Ishikawa (cell line): Measurements from ENCODE around the gene RAB3C.

Source experiments
- CEBPB ChIP-seq: IDR thresholded peaks from 2 replicates; pipeline ENCODE4 v1.6.1; 2012
- CREB1 ChIP-seq: IDR thresholded peaks from 2 replicates; pipeline ENCODE4 v1.6.1; 2012; ENCODE audit warnings: low read depth
- EGR1 ChIP-seq: IDR thresholded peaks from 2 replicates; pipeline ENCODE4 v1.6.1; 2012
- EP300 ChIP-seq: IDR thresholded peaks from 2 replicates; pipeline ENCODE4 v1.6.1; 2012; ENCODE audit warnings: borderline replicate concordance
- FOXM1 ChIP-seq: IDR thresholded peaks from 2 replicates; pipeline ENCODE4 v1.6.1; 2012; ENCODE audit warnings: low read depth, borderline replicate concordance
- MAX ChIP-seq: IDR thresholded peaks from 2 replicates; pipeline ENCODE4 v1.6.1; 2012
- NFIC ChIP-seq: IDR thresholded peaks from 2 replicates; pipeline ENCODE4 v1.6.1; 2012
- RAD21 ChIP-seq: IDR thresholded peaks from 2 replicates; pipeline ENCODE4 v1.6.1; 2012; ENCODE audit warnings: low read depth
- REST ChIP-seq: IDR thresholded peaks from 2 replicates; pipeline ENCODE4 v1.6.1; 2012; ENCODE audit warnings: low read depth, mild to moderate bottlenecking
- TAF1 ChIP-seq: IDR thresholded peaks from 2 replicates; pipeline ENCODE4 v1.6.1; 2012; ENCODE audit warnings: low read depth, mild to moderate bottlenecking
- TCF12 ChIP-seq: IDR thresholded peaks from 2 replicates; pipeline ENCODE4 v1.6.1; 2012; ENCODE audit warnings: low read depth
- TEAD4 ChIP-seq: IDR thresholded peaks from 2 replicates; pipeline ENCODE4 v1.6.1; 2012
- USF1 ChIP-seq: IDR thresholded peaks from 2 replicates; pipeline ENCODE4 v1.6.1; 2012
- YY1 ChIP-seq: IDR thresholded peaks from 2 replicates; pipeline ENCODE4 v1.6.1; 2012; ENCODE audit warnings: low read depth
- ZBTB7A ChIP-seq: IDR thresholded peaks from 2 replicates; pipeline ENCODE4 v1.6.1; 2012; ENCODE audit warnings: low read depth

RAB3C gene

GRCh38 chr5:58857609-58858008, 274.7 kb downstream of the RAB3C start:
- no peak for TF ChIP-seq NFIC
- TF ChIP-seq TCF12: no peak
- TF ChIP-seq TAF1: no peak
- TF ChIP-seq USF1: no peak
- TF ChIP-seq TEAD4: no peak
- TF ChIP-seq CEBPB: no peak
- TF ChIP-seq EGR1: no peak
- TF ChIP-seq MAX: no peak
- no peak for TF ChIP-seq ZBTB7A
- no peak for TF ChIP-seq REST

GRCh38 chr5:58860680-58861079, 277.8 kb downstream of the RAB3C start:
- TF ChIP-seq ZBTB7A (no peak), REST (no peak), MAX (no peak), YY1 (no peak), CEBPB (no peak), RAD21 (no peak), TAF1 (no peak), EP300 (no peak)

GRCh38 chr5:58868931-58869330, 286.1 kb downstream of the RAB3C start:
- TF ChIP-seq FOXM1: no peak
- TF ChIP-seq EGR1: no peak
- no peak for TF ChIP-seq USF1
- no peak for TF ChIP-seq YY1
- TF ChIP-seq TCF12: no peak
- TF ChIP-seq REST: no peak
- TF ChIP-seq CEBPB: no peak
- TF ChIP-seq MAX: no peak
- TF ChIP-seq CREB1: no peak
- TF ChIP-seq TEAD4: no peak
- TF ChIP-seq RAD21: no peak

GRCh38 chr5:58871648-58872242, 288.9 kb downstream of the RAB3C start:
- TF ChIP-seq TCF12 (no peak), MAX (no peak), ZBTB7A (no peak), YY1 (no peak), TEAD4 (no peak), TAF1 (no peak), RAD21 (no peak), CREB1 (no peak), USF1 (no peak), EGR1 (no peak), NFIC (no peak), CEBPB (no peak), EP300 (no peak)
